Ishikawa (cell line): ENCODE data around the gene TRIOBP.

Experiments
- MAX ChIP-seq: IDR thresholded peaks from 2 replicates; pipeline ENCODE4 v1.6.1; 2012
- RAD21 ChIP-seq: IDR thresholded peaks from 2 replicates; pipeline ENCODE4 v1.6.1; 2012; ENCODE audit warnings: low read depth
- YY1 ChIP-seq: IDR thresholded peaks from 2 replicates; pipeline ENCODE4 v1.6.1; 2012; ENCODE audit warnings: low read depth
- ZBTB7A ChIP-seq: IDR thresholded peaks from 2 replicates; pipeline ENCODE4 v1.6.1; 2012; ENCODE audit warnings: low read depth

GRCh38 chr22:37734402-37734700 is 37.5 kb downstream of the TRIOBP start:
- TF ChIP-seq RAD21 (no peak), ZBTB7A (no peak), MAX (no peak), YY1 (no peak)
